IPS-11a (cell line): ENCODE measurements around the gene UBA6.

Experiments used
- H3K4me3 ChIP-seq: one replicate; pipeline ENCODE4 v1.5.1; 2013; ENCODE audit warnings: low read depth, low read length, control low read depth

UBA6 gene

DNA sequence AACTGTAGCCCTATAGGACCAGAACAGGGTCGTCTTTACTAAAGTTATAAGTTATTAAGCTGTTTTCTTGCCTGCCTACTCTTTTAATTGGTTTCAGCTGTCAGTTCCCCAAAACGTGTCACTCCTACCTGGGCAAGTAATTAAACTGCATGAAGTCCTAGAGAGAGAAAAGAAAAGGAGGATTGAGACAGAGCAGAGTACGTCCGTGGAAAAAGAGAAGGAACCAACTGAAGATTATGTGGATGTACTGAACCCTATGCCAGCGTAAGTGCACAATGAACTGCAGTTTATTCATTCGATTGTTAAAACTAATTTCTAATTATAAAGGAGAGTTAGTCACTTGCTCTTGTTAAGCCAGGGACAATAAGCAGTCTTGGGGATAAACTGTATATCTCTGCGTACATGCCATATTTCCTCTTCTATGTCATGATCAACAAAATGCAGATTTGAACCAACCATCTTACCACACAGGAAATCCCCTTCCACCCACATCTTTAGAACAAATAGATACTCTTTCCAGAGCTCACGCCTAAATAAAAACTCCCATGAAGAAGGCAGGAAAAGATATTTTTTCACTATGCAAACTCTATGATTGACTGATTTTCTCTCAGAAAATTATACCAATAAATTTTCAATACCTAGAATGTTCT is 119.6 kb downstream of the UBA6 start:
- H3K4me3 ChIP-seq, result no peak overlapping the region

DNA sequence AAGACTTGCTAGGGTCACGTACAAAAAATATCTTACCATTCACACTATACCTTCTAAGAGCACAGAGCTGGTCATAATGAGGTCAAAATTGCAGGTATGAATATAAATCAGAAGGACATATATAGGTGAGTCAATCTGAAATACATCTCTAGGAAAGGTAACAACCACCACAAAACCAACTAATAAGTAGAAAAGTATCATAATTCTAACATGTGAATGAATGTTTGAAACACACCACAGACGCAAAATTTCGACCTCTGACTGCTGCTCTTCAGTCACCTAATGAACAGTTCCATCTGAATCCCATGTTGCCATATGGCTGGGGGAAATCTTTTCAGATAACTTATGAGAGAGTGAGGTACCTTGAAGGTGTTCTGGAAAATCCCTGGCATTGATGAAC is 120.4 kb downstream of the UBA6 start:
- H3K4me3 ChIP-seq, result no peak overlapping the region

DNA sequence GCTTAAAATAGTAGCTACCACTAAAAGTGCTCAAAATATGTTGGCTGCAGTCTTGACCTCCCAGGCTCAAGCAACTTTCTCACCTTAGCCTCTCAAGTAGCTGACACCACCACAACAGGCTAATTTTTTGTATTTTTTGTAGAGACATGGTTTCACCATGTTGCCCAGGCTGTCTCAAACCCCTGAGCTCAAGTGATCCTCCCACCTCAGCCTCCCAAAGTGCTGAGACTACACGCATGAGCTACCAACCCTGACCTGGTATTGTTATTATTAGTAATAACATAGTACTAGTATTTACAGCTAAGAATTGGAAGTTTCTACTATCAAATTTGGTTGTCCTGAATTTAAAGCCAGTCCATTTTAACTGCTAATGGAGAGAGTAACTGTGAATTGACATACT is 124.4 kb downstream of the UBA6 start:
- no peak overlapping the region for H3K4me3 ChIP-seq

DNA sequence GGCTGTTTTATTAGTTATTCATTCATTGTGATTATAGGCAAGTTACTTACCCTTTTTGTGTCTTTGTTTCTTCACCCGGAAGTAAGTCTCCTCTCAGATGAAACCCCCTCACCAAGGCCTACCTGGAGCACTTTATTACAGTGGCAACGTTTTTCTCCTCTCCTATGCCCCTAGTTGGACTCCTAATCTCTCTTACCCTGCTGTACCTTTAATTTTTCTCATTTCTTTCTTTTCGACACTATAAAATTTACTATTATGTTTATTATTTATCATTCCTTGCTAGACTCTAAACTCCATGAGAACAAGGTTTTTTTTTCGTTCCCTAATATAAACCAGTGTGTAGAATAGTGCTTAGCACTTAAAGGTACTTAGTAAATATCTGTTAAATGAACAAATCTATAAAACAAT is 124.9 kb downstream of the UBA6 start:
- H3K4me3 ChIP-seq, result no peak overlapping the region

DNA sequence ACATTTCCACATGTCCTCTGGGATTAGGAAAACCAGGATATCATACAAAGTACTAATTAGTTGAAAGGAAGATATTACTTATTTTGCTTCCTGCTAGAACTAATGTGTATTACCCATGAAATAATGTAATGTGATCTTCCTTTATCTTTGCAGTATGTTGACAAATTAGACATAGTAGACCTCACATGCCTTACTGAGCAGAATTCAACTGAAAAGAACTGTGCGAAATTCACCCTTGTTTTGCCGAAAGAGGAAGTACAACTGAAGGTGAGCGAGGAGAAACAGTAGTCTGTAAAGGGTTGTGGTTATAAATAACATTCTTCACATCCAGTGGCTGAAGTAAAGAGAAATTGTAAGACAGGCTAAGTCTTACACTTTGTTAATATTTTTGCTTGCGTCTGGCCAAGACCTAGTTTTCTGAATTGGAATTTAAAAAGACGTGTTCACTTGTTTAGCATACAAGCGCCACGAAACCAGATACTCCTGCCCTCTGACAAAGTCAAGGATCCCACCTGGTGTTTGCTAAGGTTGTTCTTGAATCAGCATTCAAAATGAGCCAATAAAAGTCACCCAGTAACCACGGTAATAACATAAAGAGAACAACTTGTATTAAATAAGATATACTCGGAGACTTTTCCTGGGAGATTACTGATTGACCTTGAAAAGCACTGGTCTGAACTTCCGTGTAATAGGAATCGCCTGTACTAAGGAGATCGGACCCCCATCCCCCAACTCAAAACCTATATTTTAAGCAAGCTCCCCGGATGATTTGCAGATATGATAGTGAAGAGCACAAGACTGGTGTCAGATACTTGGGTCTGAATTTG is 125.5 kb downstream of the UBA6 start:
- H3K4me3 ChIP-seq, result no peak overlapping the region

DNA sequence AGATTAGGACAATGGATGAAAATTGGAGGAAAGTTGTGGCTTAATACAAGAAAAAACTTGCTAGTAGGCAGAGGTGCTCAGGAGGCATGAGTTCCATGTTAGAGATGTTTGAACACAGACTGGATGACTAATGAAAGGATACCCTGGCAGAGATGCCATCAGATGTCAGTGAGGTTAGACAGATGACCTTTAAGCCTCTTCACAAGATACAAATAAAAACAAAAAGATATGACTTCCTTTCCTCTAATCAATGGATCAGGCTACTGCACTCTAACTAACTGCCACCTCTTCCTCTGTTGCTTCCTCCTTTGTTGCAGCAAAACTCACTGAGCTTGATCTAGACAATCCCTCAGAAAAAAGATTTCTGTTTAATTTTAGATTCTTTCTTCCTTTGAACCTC is 127.8 kb downstream of the UBA6 start:
- H3K4me3 ChIP-seq, result no peak overlapping the region

DNA sequence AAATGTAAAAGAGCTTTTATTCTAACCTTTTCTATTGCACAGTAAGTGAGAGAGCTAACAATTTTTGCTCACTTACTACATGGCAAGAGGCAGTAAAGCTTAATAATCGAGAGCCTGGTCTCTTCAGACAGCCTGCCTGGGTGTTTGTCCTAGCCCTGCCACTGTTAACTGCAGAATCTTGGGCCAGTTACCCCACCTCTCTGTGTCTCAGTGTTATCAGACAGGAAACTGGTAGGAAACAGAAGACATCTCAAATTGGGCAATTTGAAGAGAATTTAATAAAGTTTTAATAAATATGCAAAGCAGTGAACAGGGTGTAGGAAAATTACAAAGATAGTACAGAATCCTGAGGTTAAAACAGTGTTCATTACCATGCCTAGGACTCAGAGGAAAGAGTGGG is 129.0 kb downstream of the UBA6 start:
- H3K4me3 ChIP-seq, result no peak overlapping the region

DNA sequence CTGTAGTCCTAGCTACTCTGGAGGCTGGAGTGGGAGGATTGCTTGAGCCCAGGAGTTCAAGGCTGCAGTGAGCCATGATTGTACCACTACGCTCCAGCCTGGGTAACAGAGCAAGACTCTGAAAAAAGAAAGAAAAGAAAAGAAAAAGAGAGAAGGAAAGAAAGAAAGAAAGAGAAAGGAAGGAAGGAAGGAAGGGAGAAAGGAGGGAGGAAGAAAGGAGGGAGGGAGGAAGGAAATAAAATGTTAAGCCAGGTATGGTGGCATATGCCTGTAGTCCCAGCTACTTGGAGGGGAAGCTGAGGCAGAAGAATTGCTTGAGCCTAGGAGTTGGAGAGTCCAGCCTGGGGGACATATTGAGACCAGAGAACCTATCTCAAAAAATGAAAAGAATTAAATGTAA is 130.4 kb downstream of the UBA6 start:
- no peak overlapping the region for H3K4me3 ChIP-seq

DNA sequence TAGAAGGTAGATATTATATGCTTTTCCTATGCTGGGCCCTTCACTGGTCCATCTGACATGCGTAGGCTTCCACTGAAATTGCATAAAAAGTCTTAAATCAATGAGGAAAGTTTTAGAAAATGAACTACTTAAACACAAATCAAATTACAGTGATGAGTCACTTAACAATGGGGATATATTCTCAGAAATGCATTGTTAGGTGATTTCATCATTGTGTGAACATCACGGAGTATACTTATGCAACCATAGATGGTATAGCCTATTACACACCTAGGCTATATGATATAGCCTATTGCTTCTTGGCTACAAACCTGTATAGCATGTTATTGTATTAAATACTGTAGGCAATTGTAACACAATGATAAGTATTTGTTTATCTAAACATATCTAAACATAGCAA is 132.1 kb downstream of the UBA6 start:
- no peak overlapping the region for H3K4me3 ChIP-seq

DNA sequence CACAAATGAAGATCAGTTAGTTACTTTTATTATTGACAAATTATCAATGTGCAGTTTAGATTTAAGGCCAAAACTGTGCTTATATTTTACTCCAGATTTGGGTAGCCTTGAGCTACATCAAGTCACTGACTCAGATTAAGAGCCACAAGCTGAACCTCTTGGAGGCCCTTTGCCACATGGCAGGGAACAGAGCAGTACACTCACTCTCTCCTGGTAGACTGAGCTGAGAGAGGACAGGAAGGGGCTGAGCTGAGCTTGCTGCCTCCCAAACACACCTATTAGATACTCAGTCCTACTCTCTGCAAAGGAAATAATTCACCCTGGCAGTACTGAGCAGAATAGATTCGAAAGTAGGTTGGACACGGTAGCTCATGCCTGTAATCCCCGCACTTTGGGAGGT is 134.6 kb downstream of the UBA6 start:
- H3K4me3 ChIP-seq, result no peak overlapping the region

DNA sequence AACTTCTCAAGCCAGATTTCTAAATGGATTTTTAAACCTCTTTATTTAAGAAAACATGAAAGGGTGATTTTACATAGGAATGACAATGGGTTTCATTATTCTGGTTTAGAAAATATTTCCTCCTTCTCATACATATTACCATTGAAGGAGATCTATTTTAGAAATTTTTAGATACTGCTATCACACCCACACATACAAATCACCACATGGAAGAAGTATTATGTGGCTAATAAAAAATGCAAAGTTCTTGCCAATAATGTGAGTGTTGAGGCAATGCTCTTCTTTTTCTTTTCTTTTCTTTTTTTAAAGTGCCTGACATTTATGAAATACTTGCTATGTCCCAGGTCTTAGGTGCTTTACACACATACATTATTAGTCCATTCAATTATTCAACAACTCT is 135.7 kb downstream of the UBA6 start:
- H3K4me3 ChIP-seq, result no peak overlapping the region
